ENCODE results near the gene PDGFA. TPM values are rescaled to one million over a fixed set of nuclear protein-coding genes. Genes with fewer than 3 reads are reported as not detected.

The PDGFA gene
- total RNA-seq, 2 donors from 2014 or later, result 175 to 219 TPM

- H3K36me3 ChIP-seq, result no peaks in the 10 kb centered on the region
- no peak for ATAC-seq (ENCODE audit: insufficient number of reproducible peaks, low FRiP score, low read depth)
- H3K9me3 ChIP-seq, result no peaks in the 10 kb centered on the region
- no peak for TF ChIP-seq CTCF (IDR thresholded peaks at IDR 0.05)
- H3K4me3 ChIP-seq, result no peak overlapping the region
- H3K27me3 ChIP-seq (replicated peaks; ENCODE audit: insufficient read depth), result no peaks in the 10 kb centered on the region
- H3K27ac ChIP-seq, result no peak overlapping the region
- DNase-seq (ENCODE audit: low spot score), result no peak
- H3K4me1 ChIP-seq (ENCODE audit: control insufficient read depth in 1 of 2, low read depth in 2 of 2), result peaks cover 11 to 19% of the 10 kb centered on the region in 2 donors
These were observed 53.0 kb downstream of the PDGFA start for GRCh38 chr7:466465-467191.

GRCh38 chr7:465710-466400 lies 53.8 kb downstream of the PDGFA start:
- DNase-seq (ENCODE audit: low spot score) (no peak), ATAC-seq (ENCODE audit: insufficient number of reproducible peaks, low FRiP score, low read depth) (no peak)
- H3K27ac ChIP-seq, result no peak overlapping the region
- H3K27me3 ChIP-seq (replicated peaks; ENCODE audit: insufficient read depth), result no peaks in the 10 kb centered on the region
- no peaks in the 10 kb centered on the region for H3K9me3 ChIP-seq
- H3K4me3 ChIP-seq, result no peak overlapping the region
- no peaks in the 10 kb centered on the region for H3K36me3 ChIP-seq
- TF ChIP-seq CTCF (IDR thresholded peaks at IDR 0.05), result no peak
- H3K4me1 ChIP-seq (ENCODE audit: control insufficient read depth in 1 of 2, low read depth in 2 of 2), result peaks cover 6 to 21% of the 10 kb centered on the region in 2 donors

GRCh38 chr7:464454-465401 lies 54.9 kb downstream of the PDGFA start:
- Histone ChIP-seq H3K4me1 (ENCODE audit: control insufficient read depth in 1 of 2, low read depth in 2 of 2) (peaks cover 10 to 30% of the 10 kb centered on the region in 2 donors), H3K9me3 (no peaks in the 10 kb centered on the region), H3K27me3 (replicated peaks; ENCODE audit: insufficient read depth) (no peaks in the 10 kb centered on the region), H3K27ac (no peak overlapping the region), H3K4me3 (no peak overlapping the region), H3K36me3 (no peaks in the 10 kb centered on the region)
- ATAC-seq (ENCODE audit: insufficient number of reproducible peaks, low FRiP score, low read depth), result no peak
- DNase-seq (ENCODE audit: low spot score), result no peak
- TF ChIP-seq CTCF (IDR thresholded peaks at IDR 0.05), result no peak

- H3K36me3 ChIP-seq, result no peaks in the 10 kb centered on the region
- H3K27me3 ChIP-seq (replicated peaks; ENCODE audit: insufficient read depth), result no peaks in the 10 kb centered on the region
- TF ChIP-seq CTCF (IDR thresholded peaks at IDR 0.05), result no peak
- no peaks in the 10 kb centered on the region for H3K9me3 ChIP-seq
- no peak overlapping the region for H3K4me3 ChIP-seq
- DNase-seq (ENCODE audit: low spot score) (no peak), ATAC-seq (ENCODE audit: insufficient number of reproducible peaks, low FRiP score, low read depth) (no peak)
- H3K4me1 ChIP-seq (ENCODE audit: control insufficient read depth in 1 of 2, low read depth in 2 of 2), result peaks cover 4 to 22% of the 10 kb centered on the region in 2 donors
- no peak overlapping the region for H3K27ac ChIP-seq
These were observed 55.7 kb downstream of the PDGFA start for GRCh38 chr7:463817-464453.
